ENCODE results near the gene TRIM50.
"Not testable (repeated sequence)": the region's sequence is repeated elsewhere in the genome, so short reads cannot be mapped to it uniquely, and the experiment has no call there.

Gene TRIM50

GRCh38 chr7:73327922-73328321 lies at the start of gene TRIM50, which contains the start of gene FKBP6:
Gene TRIM50, minus strand, starts transcription at chr7:73328082. Its CDS starts 3,295 bp downstream, at chr7:73324787.
Gene FKBP6, plus strand, starts transcription at chr7:73328161. Its CDS starts 268 bp downstream, at chr7:73328429.
- not testable (repeated sequence) for DNase-seq

GRCh38 chr7:73376671-73377412 lies 49.0 kb upstream of the TRIM50 start:
- DNase-seq, result no peak

GRCh38 chr7:73376262-73376661 lies 48.4 kb upstream of the TRIM50 start:
- DNase-seq, result not testable (repeated sequence)

GRCh38 chr7:73373741-73374140 lies 45.9 kb upstream of the TRIM50 start:
- no peak for DNase-seq

GRCh38 chr7:73369622-73370021 lies 41.7 kb upstream of the TRIM50 start:
- no peak for DNase-seq

- DNase-seq, result no peak
Measured at GRCh38 chr7:73369009-73369408, 41.1 kb upstream of the TRIM50 start.

- DNase-seq, result no peak
Measured at GRCh38 chr7:73366990-73367389, 39.1 kb upstream of the TRIM50 start.

- no peak for DNase-seq
Measured at GRCh38 chr7:73366127-73366526, 38.2 kb upstream of the TRIM50 start.

- no peak for DNase-seq
Measured at GRCh38 chr7:73364006-73364728, 36.3 kb upstream of the TRIM50 start.

- no peak for DNase-seq
Measured at GRCh38 chr7:73363225-73364005, 35.5 kb upstream of the TRIM50 start.

GRCh38 chr7:73360590-73360989 lies 32.7 kb upstream of the TRIM50 start:
- DNase-seq, result not testable (repeated sequence)

- no peak for DNase-seq
Measured at GRCh38 chr7:73359746-73360375, 32.0 kb upstream of the TRIM50 start.

GRCh38 chr7:73359306-73359705 lies 31.4 kb upstream of the TRIM50 start:
- DNase-seq, result no peak

- DNase-seq, result no peak
Measured at GRCh38 chr7:73358590-73359275, 30.9 kb upstream of the TRIM50 start.

GRCh38 chr7:73356159-73356558 lies 28.3 kb upstream of the TRIM50 start:
- DNase-seq, result no peak

- no peak for DNase-seq
Measured at GRCh38 chr7:73354821-73355220, 26.9 kb upstream of the TRIM50 start.

- no peak for DNase-seq
Measured at GRCh38 chr7:73354196-73354595, 26.3 kb upstream of the TRIM50 start.

- DNase-seq, result no peak
Measured at GRCh38 chr7:73353243-73353642, 25.4 kb upstream of the TRIM50 start.

- DNase-seq, result no peak
Measured at GRCh38 chr7:73352784-73353183, 24.9 kb upstream of the TRIM50 start.

GRCh38 chr7:73351447-73352167 lies 23.7 kb upstream of the TRIM50 start:
- DNase-seq, result no peak

- DNase-seq, result no peak
Measured at GRCh38 chr7:73350306-73351068, 22.6 kb upstream of the TRIM50 start.

Measured in activated effector memory CD4-positive, alpha-beta T cell treated with anti-CD3 and anti-CD28 coated beads, Interleukin-2, amount 50 U/mL, for 16 hours (primary cell).